ENCODE results near the gene MYH10.

GRCh38 chr17:8622191-8622590 lies 8.3 kb downstream of the MYH10 start:
- TF ChIP-seq CTCF (IDR thresholded peaks at IDR 0.05; ENCODE audit: low read length) (no peak), EZH2 (optimal IDR thresholded peaks at IDR 0.05; ENCODE audit: low read depth, low read length) (no peak), EZH2phosphoT487 (IDR thresholded peaks at IDR 0.05; ENCODE audit: low read length) (no peak)

Measured in MM.1S (cell line).